ENCODE data around the gene BBS2. TPM values are rescaled to one million over a fixed set of nuclear protein-coding genes. Genes with fewer than 3 reads are reported as not detected.

Gene BBS2
- total RNA-seq (2022; extraction: Qiagen RNA extraction; ENCODE audit: low read depth) = 16.3 to 21.6 TPM (median 19.4 TPM) in 5 replicates

DNA sequence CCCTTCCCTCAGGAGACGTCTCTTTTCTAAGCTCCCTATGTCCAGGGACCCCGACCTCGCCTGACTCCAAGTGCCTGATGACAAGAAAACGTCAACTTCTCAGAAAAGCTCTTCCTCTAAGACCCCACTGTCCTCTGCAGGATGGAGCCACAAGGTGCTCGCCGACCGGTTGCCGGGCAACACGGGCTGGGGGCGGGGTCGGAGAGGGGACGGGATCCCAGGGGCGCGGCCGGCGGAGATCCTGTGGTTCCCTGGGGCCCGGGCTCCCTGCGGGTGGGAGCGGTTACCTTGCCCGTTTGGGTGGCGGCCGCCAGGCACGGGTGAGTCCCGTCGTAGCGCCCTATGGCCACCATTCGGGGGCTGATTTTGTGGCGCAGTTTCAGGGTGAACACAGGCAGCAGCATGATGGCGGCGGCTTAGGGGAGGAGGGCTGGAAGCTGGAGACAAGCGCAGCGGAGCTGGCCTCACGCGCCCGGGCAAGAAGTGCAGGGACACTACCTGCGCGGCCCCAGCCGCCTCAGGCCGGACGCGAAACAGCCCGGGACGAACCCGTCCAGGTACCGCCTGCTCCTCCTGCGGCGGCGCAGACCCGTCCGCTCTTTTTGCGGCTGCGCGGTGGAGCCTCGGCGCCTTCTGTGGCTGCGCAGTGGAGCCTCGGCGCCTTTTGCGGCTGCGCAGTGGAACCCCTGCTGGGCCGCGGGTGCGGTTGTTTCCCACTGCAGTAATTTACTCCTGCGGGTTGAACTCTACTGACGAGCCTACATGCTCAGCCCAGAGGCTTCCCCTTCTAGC lies at the start of gene BBS2:
Gene BBS2 (minus strand): TSS at position 566 of the 792 bp plus-strand sequence. CDS start 162 bp downstream, at position 404.

GRCh38 chr16:56564793-56565477 lies 45.1 kb upstream of the BBS2 start, which contains the start of gene MT4:
TSS of gene MT4 (plus strand) at chr16:56565073. CDS start at chr16:56565129, 56 bp downstream.

GRCh38 chr16:56450986-56451752 lies 68.7 kb downstream of the BBS2 start, which contains the start of the genes NUDT21 and OGFOD1:
TSS of gene NUDT21 (minus strand) at chr16:56451332. CDS start at chr16:56451202, 130 bp downstream.
TSS of gene OGFOD1 (plus strand) at chr16:56451554. CDS start at chr16:56451613, 59 bp downstream.

Other genes starting within 250 kb of the BBS2 start
- gene AMFR, start 94.5 kb downstream of the BBS2 start, total RNA-seq (2022; extraction: Qiagen RNA extraction; ENCODE audit: low read depth) = 56.4 to 67.6 TPM (median 59.3 TPM) in 5 replicates
- 105 to 122 TPM (median 110 TPM) in 5 replicates for gene NUDT21, start 68.7 kb downstream of the BBS2 start, total RNA-seq (2022; extraction: Qiagen RNA extraction; ENCODE audit: low read depth)
- 63.9 to 103 TPM (median 74.3 TPM) in 5 replicates for gene OGFOD1, start 68.5 kb downstream of the BBS2 start, total RNA-seq (2022; extraction: Qiagen RNA extraction; ENCODE audit: low read depth)
- not detected in 5 replicates for gene MT4, start 45.0 kb upstream of the BBS2 start, total RNA-seq (2022; extraction: Qiagen RNA extraction; ENCODE audit: low read depth)
- gene MT3, start 69.5 kb upstream of the BBS2 start, total RNA-seq (2022; extraction: Qiagen RNA extraction; ENCODE audit: low read depth) = 1.5 TPM in 1 of 5 replicates, not detected in the others
- 559 to 813 TPM (median 661 TPM) in 5 replicates for gene MT2A, start 88.6 kb upstream of the BBS2 start, total RNA-seq (2022; extraction: Qiagen RNA extraction; ENCODE audit: low read depth)
- gene MT1E, start 105.8 kb upstream of the BBS2 start, total RNA-seq (2022; extraction: Qiagen RNA extraction; ENCODE audit: low read depth) = 0.80 TPM in 1 of 5 replicates, not detected in the others
- gene MT1M, start 112.6 kb upstream of the BBS2 start, total RNA-seq (2022; extraction: Qiagen RNA extraction; ENCODE audit: low read depth) = not detected in 5 replicates
- gene MT1A, start 118.6 kb upstream of the BBS2 start, total RNA-seq (2022; extraction: Qiagen RNA extraction; ENCODE audit: low read depth) = 11.0 to 18.4 TPM (median 16.2 TPM) in 5 replicates
- not detected in 5 replicates for gene MT1B, start 131.9 kb upstream of the BBS2 start, total RNA-seq (2022; extraction: Qiagen RNA extraction; ENCODE audit: low read depth)
- gene MT1F, start 137.9 kb upstream of the BBS2 start, total RNA-seq (2022; extraction: Qiagen RNA extraction; ENCODE audit: low read depth) = 7.8 to 18.7 TPM (median 12.3 TPM) in 5 replicates
- not detected in 5 replicates for gene MT1G, start 148.0 kb upstream of the BBS2 start, total RNA-seq (2022; extraction: Qiagen RNA extraction; ENCODE audit: low read depth)
- not detected in 5 replicates for gene MT1H, start 149.8 kb upstream of the BBS2 start, total RNA-seq (2022; extraction: Qiagen RNA extraction; ENCODE audit: low read depth)
- 152 to 245 TPM (median 180 TPM) in 5 replicates for gene MT1X, start 162.4 kb upstream of the BBS2 start, total RNA-seq (2022; extraction: Qiagen RNA extraction; ENCODE audit: low read depth)
- gene NUP93, start 210.1 kb upstream of the BBS2 start, total RNA-seq (2022; extraction: Qiagen RNA extraction; ENCODE audit: low read depth) = 80.5 to 105 TPM (median 103 TPM) in 5 replicates